ENCODE measurements around the gene PIP5K1A. TPM values are rescaled to one million over a fixed set of nuclear protein-coding genes. Genes with fewer than 3 reads are reported as not detected.
"Not testable (repeated sequence)": the region's sequence is repeated elsewhere in the genome, so short reads cannot be mapped to it uniquely, and the experiment has no call there.

PIP5K1A gene
- total RNA-seq, 2 experiments from 2014 or later, result 53.9 to 61.1 TPM

DNA sequence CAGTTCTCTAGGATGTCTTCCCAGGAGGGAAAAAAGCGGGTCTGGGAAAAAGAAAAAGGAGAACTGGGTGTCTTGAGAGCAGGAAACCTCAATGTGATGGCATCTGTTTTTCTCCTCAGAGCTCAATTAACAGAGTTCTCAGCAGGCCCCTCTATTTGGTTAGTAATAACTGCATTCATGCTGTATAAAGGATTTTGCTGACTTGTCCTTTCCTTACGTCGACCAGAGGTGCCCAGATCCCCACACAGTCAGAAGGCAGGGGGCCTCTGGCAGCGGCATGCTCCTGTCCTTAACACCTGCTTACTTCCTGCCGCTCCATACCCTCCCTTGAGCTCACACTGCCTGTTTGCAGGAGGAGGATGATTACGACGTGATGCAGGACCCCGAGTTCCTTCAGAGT is 68.5 kb downstream of the PIP5K1A start:
- H3K4me3 Mint-ChIP-seq, result no peak overlapping the region
- no peaks in the 10 kb centered on the region for H3K27me3 Mint-ChIP-seq
- no peaks in the 10 kb centered on the region for H3K9me3 Mint-ChIP-seq
- ChIA-PET CTCF (interaction anchor here (1.2 kb wide), 1 partner anchor 74 kb away, joined by 3 read pairs; no protein-coding TSS in a partner anchor), POLR2A (interaction anchor here (1.0 to 1.5 kb wide), 3 partner anchors 10 to 78 kb away, joined by 3 read pairs; partner anchors contain the start of gene PSMD4)
- no peak for DNase-seq
- peaks cover 64% of the 10 kb centered on the region for H3K36me3 Mint-ChIP-seq (ENCODE audit: low read depth)
- peak overlapping the region; percentile 1 for H3K27ac Mint-ChIP-seq
- peaks cover 2% of the 10 kb centered on the region for H3K4me1 Mint-ChIP-seq

DNA sequence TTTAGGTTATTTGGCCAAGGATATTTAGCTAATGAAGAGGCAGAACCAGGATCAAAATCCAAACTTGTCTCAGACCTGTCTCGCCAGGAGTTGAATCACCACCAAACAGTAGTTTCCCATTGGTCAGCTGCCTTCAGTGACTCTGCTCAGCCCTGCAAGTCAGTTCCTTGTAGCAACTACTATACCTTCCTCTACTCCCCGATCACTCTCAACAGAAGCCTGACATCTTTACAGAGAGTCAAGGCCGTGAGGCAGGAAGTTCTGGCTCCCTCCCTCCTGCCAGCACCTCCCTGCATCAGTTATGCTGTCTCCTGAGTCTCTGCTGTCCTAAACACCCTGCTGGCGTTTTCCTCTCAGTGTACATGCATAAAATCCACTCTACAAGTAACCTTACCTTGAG is 69.4 kb downstream of the PIP5K1A start:
- no peaks in the 10 kb centered on the region for H3K27me3 Mint-ChIP-seq
- CTCF ChIA-PET, result interaction anchor here (0.6 to 1.2 kb wide), 2 partner anchors 17 to 73 kb away, joined by 3 read pairs; no protein-coding TSS in a partner anchor

GRCh38 chr1:151273924-151274466 is 75.6 kb downstream of the PIP5K1A start:
- H3K27me3 Mint-ChIP-seq, result no peaks in the 10 kb centered on the region
- H3K4me1 Mint-ChIP-seq, result peaks cover 15% of the 10 kb centered on the region
- no peak overlapping the region for H3K4me3 Mint-ChIP-seq
- no peak for DNase-seq
- no peaks in the 10 kb centered on the region for H3K9me3 Mint-ChIP-seq
- H3K27ac Mint-ChIP-seq, result no peak overlapping the region
- ChIA-PET CTCF (interaction anchor here (2.9 kb wide), 1 partner anchor 67 kb away, joined by 7 read pairs; no protein-coding TSS in a partner anchor), POLR2A (no interaction called here)
- H3K36me3 Mint-ChIP-seq (ENCODE audit: low read depth), result peaks cover 28% of the 10 kb centered on the region

More for the DNA sequence above, 69.4 kb downstream of the PIP5K1A start:
- Mint-ChIP-seq H3K4me3 (no peak overlapping the region), H3K27ac (no peak overlapping the region), H3K36me3 (ENCODE audit: low read depth) (peaks cover 63% of the 10 kb centered on the region), H3K4me1 (peaks cover 2% of the 10 kb centered on the region), H3K9me3 (no peaks in the 10 kb centered on the region)
- POLR2A ChIA-PET, result interaction anchor here (1.5 kb wide), 1 partner anchor 79 kb away, joined by 3 read pairs; no protein-coding TSS in a partner anchor
- DNase-seq, result no peak

DNA sequence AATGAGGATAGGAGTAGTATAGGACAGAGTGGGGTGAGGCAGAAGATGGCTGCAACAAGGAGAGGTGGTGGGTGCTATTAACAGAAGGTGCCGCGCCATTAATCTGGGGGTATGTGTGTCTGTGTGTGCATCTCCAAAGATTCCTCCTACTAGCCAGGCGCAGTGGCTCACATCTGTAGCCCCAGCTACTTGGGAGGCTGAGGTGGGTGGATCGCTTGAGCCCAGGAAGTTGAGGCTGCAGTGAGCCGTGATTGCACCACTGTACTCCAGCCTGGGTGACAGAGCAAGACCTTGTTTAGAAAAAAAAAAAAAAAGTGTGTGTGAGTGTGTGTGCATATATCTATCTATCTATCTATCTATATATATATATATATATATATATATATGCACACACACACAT is 77.0 kb downstream of the PIP5K1A start:
- H3K27me3 Mint-ChIP-seq, DNase-seq, H3K27ac Mint-ChIP-seq, POLR2A ChIA-PET, H3K4me3 Mint-ChIP-seq, H3K9me3 Mint-ChIP-seq: not testable (repeated sequence)
- Mint-ChIP-seq H3K4me1 (peaks cover 18% of the 10 kb centered on the region), H3K36me3 (ENCODE audit: low read depth) (peaks cover 23% of the 10 kb centered on the region)
- CTCF ChIA-PET, result interaction anchor here (0.7 kb wide), 1 partner anchor 136 kb away, joined by 3 read pairs; no protein-coding TSS in a partner anchor

DNA sequence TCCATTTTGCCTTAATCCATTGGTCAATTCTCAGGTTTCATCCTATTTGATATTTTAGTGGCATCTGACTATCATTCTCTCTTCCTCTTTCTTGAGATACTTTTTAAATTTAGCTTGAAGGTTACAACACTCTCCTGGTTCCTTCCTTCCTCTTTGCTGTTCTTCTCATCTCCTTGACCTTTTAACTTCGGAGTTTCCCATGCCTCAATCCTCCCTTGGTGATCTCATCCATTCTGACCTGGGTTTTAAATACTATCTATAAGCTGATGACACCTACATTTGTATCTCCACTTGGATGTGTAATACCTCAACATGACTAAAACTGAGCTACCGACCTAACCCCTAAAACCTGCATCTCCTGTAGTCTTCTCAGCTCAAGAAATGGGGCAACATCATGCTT is 78.9 kb downstream of the PIP5K1A start:
- peaks cover 23% of the 10 kb centered on the region for H3K4me1 Mint-ChIP-seq
- ChIA-PET CTCF (interaction anchor here (0.5 to 1.4 kb wide), 5 partner anchors 20 to 177 kb away, joined by 3 to 4 read pairs (median 4); no protein-coding TSS in a partner anchor), POLR2A (interaction anchor here (0.6 to 2.7 kb wide), 2 partner anchors 8 to 23 kb away, joined by 3 to 20 read pairs; partner anchors contain the start of gene PSMD4)
- peaks cover 14% of the 10 kb centered on the region for H3K36me3 Mint-ChIP-seq (ENCODE audit: low read depth)
- no peaks in the 10 kb centered on the region for H3K27me3 Mint-ChIP-seq
- no peaks in the 10 kb centered on the region for H3K9me3 Mint-ChIP-seq
- DNase-seq, result no peak
- H3K27ac Mint-ChIP-seq, result no peak overlapping the region
- no peak overlapping the region for H3K4me3 Mint-ChIP-seq

GRCh38 chr1:151281225-151281968 is 83.0 kb downstream of the PIP5K1A start:
- CTCF ChIA-PET, result interaction anchor here (1.0 to 2.1 kb wide), 14 partner anchors 14 to 210 kb away, joined by 3 to 31 read pairs (median 8); partner anchors contain the start of genes GABPB2, PI4KB, PSMB4 and PSMD4
- POLR2A ChIA-PET, result interaction anchor here (0.6 to 3.4 kb wide), 41 partner anchors 8 to 1394 kb away, joined by 3 to 38 read pairs (median 4); partner anchors contain the start of genes C1orf56, PI4KB, PIP5K1A and POGZ
- H3K4me1 Mint-ChIP-seq, result peaks cover 42% of the 10 kb centered on the region
- H3K36me3 Mint-ChIP-seq (ENCODE audit: low read depth), result peaks cover 19% of the 10 kb centered on the region
- H3K27ac Mint-ChIP-seq, result peak overlapping the region; percentile 98
- peak; percentile 97 for DNase-seq
- H3K9me3 Mint-ChIP-seq, result no peaks in the 10 kb centered on the region
- H3K4me3 Mint-ChIP-seq, result peak overlapping the region; percentile 95
- H3K27me3 Mint-ChIP-seq, result no peaks in the 10 kb centered on the region

DNA sequence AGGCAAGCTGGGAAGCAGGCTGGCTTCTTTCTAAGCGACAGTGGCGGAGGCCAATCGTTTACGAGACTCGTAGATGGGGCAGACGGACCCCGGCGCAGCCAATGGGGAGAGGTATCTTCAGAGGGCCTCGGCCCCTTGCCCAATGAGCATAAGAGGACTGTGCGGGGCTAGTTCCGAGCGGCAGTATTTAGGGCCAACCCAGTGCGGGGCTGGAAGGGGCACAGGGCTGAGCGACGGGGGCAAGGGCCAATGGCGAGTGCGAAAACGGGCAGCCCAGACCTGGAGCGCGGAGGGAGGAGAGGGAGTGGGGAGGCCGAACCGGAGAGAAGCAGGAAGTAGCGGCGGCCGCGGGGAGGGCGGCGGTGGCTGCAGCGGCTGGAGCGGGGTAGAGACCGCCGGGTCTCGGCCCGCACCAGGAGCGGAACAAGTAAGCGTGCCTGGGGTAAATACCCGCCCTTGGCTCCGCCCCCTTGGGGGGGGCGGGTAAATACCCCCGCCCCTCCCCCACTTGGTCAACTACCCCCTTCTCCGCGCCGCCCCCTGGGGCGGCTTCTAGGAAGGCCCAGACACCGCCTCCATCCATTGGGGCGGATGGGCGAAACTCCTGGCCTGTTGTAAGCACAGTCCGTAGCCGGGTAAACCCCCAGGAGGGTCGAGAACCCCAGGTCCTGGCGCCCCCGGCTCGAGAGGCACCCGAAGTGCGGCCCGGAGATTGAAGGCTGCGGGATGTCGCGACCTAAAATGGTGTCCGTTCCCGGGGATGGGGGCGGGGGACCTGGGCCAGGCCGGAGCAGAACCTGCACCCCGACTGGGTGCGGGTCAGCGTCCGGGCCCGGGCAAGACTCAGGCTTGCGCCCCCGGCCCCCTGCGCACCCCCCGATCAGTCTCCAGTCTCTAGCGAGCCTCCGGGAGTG is 83.9 kb downstream of the PIP5K1A start, which contains the start of gene ZNF687:
Gene ZNF687, plus strand, starts transcription at position 331 of the 914 bp plus-strand sequence. CDS start 3,993 bp downstream, outside the sequence.
- no peaks in the 10 kb centered on the region for H3K9me3 Mint-ChIP-seq
- peak; percentile 99 for DNase-seq
- no peaks in the 10 kb centered on the region for H3K27me3 Mint-ChIP-seq
- POLR2A ChIA-PET, result interaction anchor here (0.7 to 3.4 kb wide), 47 partner anchors 9 to 918 kb away, joined by 3 to 38 read pairs (median 5); partner anchors contain the start of genes C1orf56, PI4KB, PIP5K1A and POGZ
- CTCF ChIA-PET, result interaction anchor here (0.8 to 2.1 kb wide), 16 partner anchors 13 to 211 kb away, joined by 3 to 31 read pairs (median 8); partner anchors contain the start of genes GABPB2, PI4KB, PSMB4 and PSMD4
- peak within 1 kb of the TSS; percentile 98 for H3K27ac Mint-ChIP-seq
- peaks cover 27% of the 10 kb centered on the region for H3K36me3 Mint-ChIP-seq (ENCODE audit: low read depth)
- H3K4me1 Mint-ChIP-seq, result peaks cover 38% of the 10 kb centered on the region
- peak within 1 kb of the TSS; percentile 95 for H3K4me3 Mint-ChIP-seq

DNA sequence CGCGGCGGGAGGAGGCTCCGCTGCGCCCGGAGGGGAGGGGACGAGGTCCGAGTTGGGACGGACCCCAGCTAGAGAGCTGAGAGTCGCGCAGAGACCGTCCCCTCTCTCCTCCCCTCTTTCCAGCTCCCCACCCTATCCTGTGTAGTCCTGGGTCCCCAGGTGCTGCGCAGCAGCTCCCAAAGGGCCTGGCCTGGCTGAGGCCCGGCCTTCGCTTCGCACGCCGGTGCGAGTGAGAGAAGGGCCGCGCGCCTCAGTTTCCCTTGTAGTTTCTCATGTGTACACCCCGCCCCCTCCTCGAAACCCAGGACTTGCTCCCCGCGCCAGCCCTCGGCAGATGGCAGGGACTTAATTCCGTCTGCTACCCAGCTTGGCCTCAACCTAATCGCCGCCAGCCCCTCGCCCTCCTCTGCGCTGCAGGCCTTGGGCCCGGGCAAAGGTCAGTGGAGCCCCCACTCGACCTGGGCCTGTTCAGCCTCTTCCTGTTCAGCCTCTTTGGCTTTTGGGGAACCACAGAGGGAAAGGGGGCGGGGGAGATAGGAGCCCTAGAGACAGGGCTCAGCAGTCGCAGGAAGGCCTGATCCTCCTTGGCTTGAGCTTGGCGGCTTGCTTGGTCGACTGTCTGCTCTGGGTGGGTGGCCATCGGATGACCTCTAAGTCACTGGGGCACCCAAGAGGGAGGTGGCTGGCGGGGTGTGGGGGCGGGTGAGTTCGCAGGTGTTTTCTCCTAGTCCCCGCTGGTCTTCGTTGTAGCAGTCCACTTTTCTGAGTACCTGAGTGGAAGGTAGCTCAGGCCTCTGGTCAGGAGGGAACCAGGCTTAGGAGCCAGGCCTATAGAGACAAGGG is 84.8 kb downstream of the PIP5K1A start:
- Mint-ChIP-seq H3K27me3 (no peaks in the 10 kb centered on the region), H3K4me1 (peaks cover 31% of the 10 kb centered on the region), H3K4me3 (peak overlapping the region; percentile 95), H3K9me3 (no peaks in the 10 kb centered on the region), H3K36me3 (ENCODE audit: low read depth) (peaks cover 30% of the 10 kb centered on the region), H3K27ac (peak overlapping the region; percentile 85)
- peak; percentile 35 for DNase-seq
- ChIA-PET POLR2A (interaction anchor here (0.7 to 3.4 kb wide), 16 partner anchors 9 to 93 kb away, joined by 3 to 38 read pairs (median 6); partner anchors contain the start of genes PI4KB, PIP5K1A, PSMD4 and VPS72), CTCF (interaction anchor here (0.8 to 3.1 kb wide), 5 partner anchors 18 to 116 kb away, joined by 3 to 9 read pairs (median 7); partner anchors contain the start of genes PSMB4 and PSMD4)

DNA sequence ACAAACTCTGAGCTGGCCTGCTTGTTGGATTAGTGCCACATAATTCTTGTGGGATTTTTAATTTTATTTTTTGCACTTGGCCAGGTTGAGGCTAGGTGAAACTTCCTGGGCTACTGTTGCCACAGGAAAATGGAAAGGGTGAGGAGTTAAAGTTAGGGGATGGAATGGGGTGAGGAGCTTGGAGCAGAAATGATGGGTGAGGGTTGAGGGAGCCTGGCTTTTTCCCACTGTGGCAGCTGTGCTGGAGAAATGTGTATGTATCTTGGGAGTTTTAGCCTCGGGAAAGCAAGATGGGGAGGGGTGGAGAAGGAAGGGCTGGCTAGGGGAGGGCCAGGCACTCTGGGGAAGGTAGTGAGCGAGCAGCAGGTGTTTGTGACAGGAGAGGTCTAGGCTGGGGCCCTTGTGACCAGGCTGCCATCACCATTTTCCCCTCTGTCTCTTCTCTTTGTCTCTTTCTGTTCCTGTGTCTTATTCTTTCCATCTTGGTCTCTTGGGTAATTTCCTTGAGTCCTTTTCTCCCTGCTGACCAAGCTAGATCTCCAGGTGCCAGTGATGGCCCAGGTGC is 85.7 kb downstream of the PIP5K1A start:
- Mint-ChIP-seq H3K27ac (peak overlapping the region; percentile 85), H3K9me3 (no peaks in the 10 kb centered on the region), H3K4me1 (peaks cover 32% of the 10 kb centered on the region), H3K4me3 (peak overlapping the region; percentile 95), H3K27me3 (no peaks in the 10 kb centered on the region), H3K36me3 (ENCODE audit: low read depth) (peaks cover 40% of the 10 kb centered on the region)
- DNase-seq, result no peak
- ChIA-PET POLR2A (interaction anchor here (0.8 to 1.9 kb wide), 12 partner anchors 8 to 87 kb away, joined by 3 to 12 read pairs (median 6); partner anchors contain the start of gene PI4KB), CTCF (interaction anchor here (0.7 to 3.1 kb wide), 4 partner anchors 11 to 57 kb away, joined by 3 to 9 read pairs (median 4); no protein-coding TSS in a partner anchor)

GRCh38 chr1:151286619-151287340 is 88.4 kb downstream of the PIP5K1A start:
- ChIA-PET CTCF (no interaction called here), POLR2A (no interaction called here)
- no peaks in the 10 kb centered on the region for H3K9me3 Mint-ChIP-seq
- DNase-seq, result no peak
- H3K4me1 Mint-ChIP-seq, result peaks cover 23% of the 10 kb centered on the region
- H3K4me3 Mint-ChIP-seq, result no peak overlapping the region
- no peaks in the 10 kb centered on the region for H3K27me3 Mint-ChIP-seq
- peaks cover 56% of the 10 kb centered on the region for H3K36me3 Mint-ChIP-seq (ENCODE audit: low read depth)
- no peak overlapping the region for H3K27ac Mint-ChIP-seq
